ENCODE data around the gene NEO1. TPM values are rescaled to one million over a fixed set of nuclear protein-coding genes. Genes with fewer than 3 reads are reported as not detected.

NEO1 gene
- total and polyA plus RNA-seq, 9 of the 15 experiments (the other 6 are each of a cell fraction or from before 2014, with no cell fraction given), result 0.08 to 1.7 (median 0.48) TPM

DNA sequence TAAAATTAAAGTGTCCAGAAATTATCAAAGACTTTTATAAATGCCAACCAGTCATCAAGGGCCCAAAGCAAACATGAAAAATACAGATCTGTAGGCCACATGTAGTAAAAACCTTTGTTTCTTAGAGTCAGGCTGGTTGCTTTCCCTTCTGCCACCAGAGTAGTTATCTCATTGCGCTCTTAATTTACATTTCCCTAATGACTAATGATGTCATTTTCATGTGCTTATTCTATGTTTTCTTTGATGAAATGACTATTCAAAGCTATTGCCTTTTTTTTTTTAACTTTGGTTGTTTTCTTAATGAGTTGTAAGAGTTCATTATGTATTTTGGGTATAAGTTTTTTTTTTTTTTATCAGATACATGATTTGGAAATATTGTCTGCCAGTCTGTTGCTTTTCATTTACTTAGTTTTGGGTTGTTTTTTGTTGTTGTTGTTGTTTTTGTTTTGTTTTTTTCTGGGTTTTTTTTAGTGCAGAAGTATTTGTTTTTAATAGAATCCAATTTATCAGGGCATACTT lies 175.9 kb downstream of the NEO1 start:
- ATAC-seq, result no peak
- in situ Hi-C loops (cut with MboI), result no loop called here
- intact Hi-C loops (cut with micrococcal nuclease), result no loop called here

More for the DNA sequence above, 175.9 kb downstream of the NEO1 start:
- Histone ChIP-seq H3K9ac (ENCODE audit: insufficient read depth in 1 of 2, low read depth in 2 of 2, low read length in 2 of 2) (no peak overlapping the region), H3K4me1 (replicated peaks in 1 of 2; ENCODE audit: control insufficient read depth in 2 of 2, insufficient read depth in 2 of 2, low read length in 2 of 2) (peaks cover 0 to 3% of the 10 kb centered on the region in 2 experiments; a peak in 1 of 5 replicates), H3K36me3 (ENCODE audit: control insufficient read depth, insufficient read depth, low read length) (no peaks in the 10 kb centered on the region), H3K4me3 (no peak overlapping the region), H3K4me2 (ENCODE audit: insufficient read depth, low read length) (no peak overlapping the region), H3K27me3 (ENCODE audit: control insufficient read depth in 2 of 2, insufficient read depth in 2 of 2, low read length in 2 of 2) (peaks cover 3 to 6% of the 10 kb centered on the region in 2 experiments; a peak in 1 of 5 replicates), H3K9me3 (replicated peaks; ENCODE audit: control insufficient read depth, insufficient read depth, low read depth, low read length) (no peaks in the 10 kb centered on the region), H3K79me2 (ENCODE audit: control insufficient read depth, insufficient read depth, low read length) (no peaks in the 10 kb centered on the region), H3K27ac (ENCODE audit: extremely low read depth, low read depth, low read length) (no peak overlapping the region), H2AFZ (ENCODE audit: low read depth, low read length) (no peak overlapping the region), H3K9me1 (ENCODE audit: control insufficient read depth, insufficient read depth, low read length) (no peaks in the 10 kb centered on the region), H4K20me1 (replicated peaks; ENCODE audit: control insufficient read depth, insufficient read depth, low read length) (no peaks in the 10 kb centered on the region)
- WGBS (ENCODE audit: insufficient coverage, low coverage, missing lambda C conversion rate), result 40% methylated on average over 1 of the region's 1 CpG
- TF ChIP-seq CBX3 (IDR thresholded peaks at IDR 0.05; ENCODE audit: borderline replicate concordance in 1 of 2, low read length in 2 of 2), result no peak
- no peak for TF ChIP-seq ZNF277 (CRISPR knock-in tag; IDR thresholded peaks at IDR 0.05; ENCODE audit: borderline replicate concordance)
- TF ChIP-seq, protein P1, sequence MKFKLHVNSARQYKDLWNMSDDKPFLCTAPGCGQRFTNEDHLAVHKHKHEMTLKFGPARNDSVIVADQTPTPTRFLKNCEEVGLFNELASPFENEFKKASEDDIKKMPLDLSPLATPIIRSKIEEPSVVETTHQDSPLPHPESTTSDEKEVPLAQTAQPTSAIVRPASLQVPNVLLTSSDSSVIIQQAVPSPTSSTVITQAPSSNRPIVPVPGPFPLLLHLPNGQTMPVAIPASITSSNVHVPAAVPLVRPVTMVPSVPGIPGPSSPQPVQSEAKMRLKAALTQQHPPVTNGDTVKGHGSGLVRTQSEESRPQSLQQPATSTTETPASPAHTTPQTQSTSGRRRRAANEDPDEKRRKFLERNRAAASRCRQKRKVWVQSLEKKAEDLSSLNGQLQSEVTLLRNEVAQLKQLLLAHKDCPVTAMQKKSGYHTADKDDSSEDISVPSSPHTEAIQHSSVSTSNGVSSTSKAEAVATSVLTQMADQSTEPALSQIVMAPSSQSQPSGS (CRISPR knock-in tag; IDR thresholded peaks at IDR 0.05), result no peak
- TF ChIP-seq HOXB6 (CRISPR knock-in tag; IDR thresholded peaks at IDR 0.05; ENCODE audit: borderline replicate concordance), result no peak
- TF ChIP-seq NFYB (IDR thresholded peaks at IDR 0.05; ENCODE audit: extremely low read depth, insufficient read length), result no peak
- TF ChIP-seq ERF (CRISPR knock-in tag; IDR thresholded peaks at IDR 0.05), result no peak
- TF ChIP-seq FOXK1 (CRISPR knock-in tag; IDR thresholded peaks at IDR 0.05; ENCODE audit: borderline replicate concordance), result no peak
- no peak for TF ChIP-seq PPARD (CRISPR knock-in tag; IDR thresholded peaks at IDR 0.05)
- TF ChIP-seq ZNF133 (CRISPR knock-in tag; IDR thresholded peaks at IDR 0.05), result no peak
- ChIA-PET CTCF (ENCODE audit: low intra/inter-chr PET ratio) (no interaction called here), POLR2A (no interaction called here)
- DNase-seq (ENCODE audit: extremely low read depth in 1 of 4, low spot score in 3 of 4) (no peak), FAIRE-seq (no peak)
- BruUV-seq (replicated peaks), result no TSS peak
